LHCN-M2 (cell line): Measurements from ENCODE around the gene C4A. TPM values are rescaled to one million over a fixed set of nuclear protein-coding genes. Genes with fewer than 3 reads are reported as not detected.
"Not testable (repeated sequence)": the region's sequence is repeated elsewhere in the genome, so short reads cannot be mapped to it uniquely, and the experiment has no call there.

Source experiments
- DNase-seq: peaks from one replicate; pipeline ENCODE4 v3.0.0-alpha.2; 2012; ENCODE audit warnings: low read depth
- total RNA-seq: library from RNA; depleted of rRNA; stranded (reverse); fragments of >200 nt; gene quantifications from 2 replicates; pipeline ENCODE4 v1.2.3, GENCODE V29; 2014; rRNA removed

C4A gene
- total RNA-seq, 1 experiment from 2014 or later = 1.9 TPM

DNA sequence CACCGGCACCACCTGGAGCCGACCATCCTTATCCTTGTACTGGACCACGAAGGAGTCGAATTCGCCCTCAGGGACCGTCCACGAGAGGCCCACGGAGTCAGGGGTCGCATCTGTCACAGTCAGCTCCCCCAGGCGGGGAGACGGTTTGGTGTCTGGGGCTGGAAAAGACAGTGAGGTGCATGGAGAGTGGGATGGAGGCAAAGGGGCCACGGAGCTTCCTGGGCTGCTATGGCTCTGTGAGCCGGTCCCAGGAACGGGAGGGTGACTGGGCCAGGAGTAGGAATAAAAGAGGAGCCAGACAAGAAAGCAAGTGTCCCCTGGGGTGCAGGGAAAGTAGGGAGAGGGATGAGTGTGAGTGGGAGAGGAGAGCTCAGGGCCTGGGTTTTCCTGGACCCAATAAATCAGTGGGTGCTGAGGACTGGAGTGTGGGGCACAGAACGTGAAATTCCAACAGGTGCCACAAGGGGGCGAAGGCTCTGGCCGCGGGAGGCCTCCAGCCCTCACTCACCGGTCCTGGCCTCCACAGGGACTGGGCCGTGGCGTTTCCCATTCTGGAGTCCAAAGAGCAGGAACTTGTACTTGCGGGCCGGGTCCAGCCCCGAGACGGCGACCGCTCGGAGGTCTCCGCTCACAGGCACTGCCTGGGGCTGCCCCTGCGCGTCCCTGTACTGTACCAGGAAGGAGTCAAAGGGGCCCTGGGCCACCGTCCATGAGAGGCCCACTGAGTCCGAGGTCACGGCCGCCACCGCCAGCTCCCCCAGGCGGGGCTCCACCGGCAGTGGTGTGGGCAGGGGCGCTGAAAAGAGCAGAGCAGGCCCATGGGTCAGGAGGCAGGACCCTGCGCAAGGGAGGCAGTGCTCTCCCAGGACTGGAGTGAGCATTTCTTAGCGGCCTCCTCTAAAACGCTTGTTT is 66.3 kb downstream of the C4A start:
- DNase-seq = peak; percentile 28

- not testable (repeated sequence) for DNase-seq
Measured at GRCh38 chr6:32049149-32049548, 67.3 kb downstream of the C4A start.

DNA sequence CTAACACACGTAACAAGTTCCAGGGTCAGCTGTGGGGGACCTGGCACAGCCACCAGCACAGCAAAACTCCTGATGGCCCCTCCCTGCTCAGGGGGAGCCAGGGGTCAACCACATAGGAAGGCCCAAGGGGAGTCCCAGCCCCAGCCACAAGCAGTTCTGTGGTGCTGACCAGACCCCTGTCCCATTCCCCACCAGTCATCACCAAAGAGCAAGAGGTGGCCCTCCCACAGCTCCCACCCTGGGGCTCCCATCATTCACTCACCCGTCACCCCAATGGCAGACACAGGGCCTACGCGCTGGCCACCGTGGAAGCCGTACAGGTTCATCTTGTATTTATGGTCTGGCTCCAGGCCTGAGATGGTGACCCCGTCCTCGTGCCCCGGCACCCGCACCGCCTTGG is 67.9 kb downstream of the C4A start:
- DNase-seq = not testable (repeated sequence)

GRCh38 chr6:32050562-32050961 is 68.7 kb downstream of the C4A start:
- DNase-seq = no peak

Other genes with a start within 250 kb of the C4A start
- gene CLIC1, start 245.5 kb upstream of the C4A start, total RNA-seq = 771 and 894 TPM in 2 replicates
- gene MSH5, start 242.1 kb upstream of the C4A start, total RNA-seq = 13.2 and 16.5 TPM in 2 replicates
- gene SAPCD1, start 219.4 kb upstream of the C4A start, total RNA-seq = 1.5 and 2.7 TPM in 2 replicates
- gene VWA7, start 204.7 kb upstream of the C4A start, total RNA-seq = not detected in 2 replicates
- 63.2 and 68.7 TPM in 2 replicates for gene VARS1, start 186.3 kb upstream of the C4A start, total RNA-seq
- gene LSM2, start 175.1 kb upstream of the C4A start, total RNA-seq = 78.7 and 88.2 TPM in 2 replicates
- 0.71 and 1.5 TPM in 2 replicates for gene HSPA1L, start 166.8 kb upstream of the C4A start, total RNA-seq
- 98.9 and 101 TPM in 2 replicates for gene HSPA1A, start 166.5 kb upstream of the C4A start, total RNA-seq
- gene HSPA1B, start 154.3 kb upstream of the C4A start, total RNA-seq = 86.1 and 92.2 TPM in 2 replicates
- 43.9 and 57.2 TPM in 2 replicates for gene NEU1, start 119.2 kb upstream of the C4A start, total RNA-seq
- 0.06 TPM in 1 of 2 replicates, not detected in the other for gene SLC44A4, start 103.1 kb upstream of the C4A start, total RNA-seq
- gene EHMT2, start 84.4 kb upstream of the C4A start, total RNA-seq = 58.6 and 60.5 TPM in 2 replicates
- 1.2 and 3.0 TPM in 2 replicates for gene ZBTB12, start 80.0 kb upstream of the C4A start, total RNA-seq
- 0.86 and 1.2 TPM in 2 replicates for gene C2, start 54.3 kb upstream of the C4A start, total RNA-seq
- gene CFB, start 36.0 kb upstream of the C4A start, total RNA-seq = 1.1 and 1.4 TPM in 2 replicates
- 129 TPM in 2 replicates for gene NELFE, start 23.1 kb upstream of the C4A start, total RNA-seq
- 40.0 and 44.1 TPM in 2 replicates for gene SKIC2, start 22.9 kb upstream of the C4A start, total RNA-seq
- 19.1 and 19.5 TPM in 2 replicates for gene DXO, start 9.9 kb upstream of the C4A start, total RNA-seq
- 1.8 and 3.5 TPM in 2 replicates for gene C4B, start 32.7 kb downstream of the C4A start, total RNA-seq
- gene CYP21A2, start 56.4 kb downstream of the C4A start, total RNA-seq = 0.13 TPM in 1 of 2 replicates, not detected in the other
- gene TNXB, start 127.3 kb downstream of the C4A start, total RNA-seq = under 0.01 and 0.06 TPM in 2 replicates
- gene ATF6B, start 146.2 kb downstream of the C4A start, total RNA-seq = 29.8 and 34.7 TPM in 2 replicates
- 8.4 and 8.9 TPM in 2 replicates for gene FKBPL, start 148.2 kb downstream of the C4A start, total RNA-seq
- gene PRRT1, start 169.9 kb downstream of the C4A start, total RNA-seq = 0.06 TPM in 1 of 2 replicates, not detected in the other
- 15.5 and 19.3 TPM in 2 replicates for gene PPT2, start 172.1 kb downstream of the C4A start, total RNA-seq
- gene EGFL8, start 182.5 kb downstream of the C4A start, total RNA-seq = 1.3 and 2.4 TPM in 2 replicates
- gene AGPAT1, start 194.0 kb downstream of the C4A start, total RNA-seq = 80.3 and 87.0 TPM in 2 replicates
- 43.5 and 55.3 TPM in 2 replicates for gene RNF5, start 196.3 kb downstream of the C4A start, total RNA-seq
- gene AGER, start 202.2 kb downstream of the C4A start, total RNA-seq = 0.45 and 0.80 TPM in 2 replicates
- 19.2 and 23.1 TPM in 2 replicates for gene PBX2, start 208.1 kb downstream of the C4A start, total RNA-seq
- 1.0 and 1.4 TPM in 2 replicates for gene GPSM3, start 210.6 kb downstream of the C4A start, total RNA-seq
- gene NOTCH4, start 242.0 kb downstream of the C4A start, total RNA-seq = 0.26 and 1.1 TPM in 2 replicates